Fibroblast of lung (primary cell): ENCODE results near the gene SHROOM3. TPM values are rescaled to one million over a fixed set of nuclear protein-coding genes. Genes with fewer than 3 reads are reported as not detected.
A peak's percentile ranks its signal among the peaks of the same experiment; 100 is the strongest.

Experiments used
- DNase-seq, 2 donors: peaks; one replicate each; pipeline versions ENCODE4 v3.0.0 to v3.0.0-alpha.2; 2010; ENCODE audit warnings: low read depth in 2 of 2
- H2AFZ ChIP-seq: 2 replicates; pipeline ENCODE4 v1.5.1; 2012; ENCODE audit warnings: low read length, control low read depth, inconsistent platforms
- H3K27ac ChIP-seq: 2 replicates; pipeline ENCODE4 v1.5.1; 2011; ENCODE audit warnings: low read length, control low read depth; ENCODE audit not compliant: insufficient read depth
- H3K27me3 ChIP-seq: 2 replicates; pipeline ENCODE4 v1.5.1; 2011; ENCODE audit warnings: mild to moderate bottlenecking, low read length; ENCODE audit not compliant: control insufficient read depth, insufficient read depth
- H3K36me3 ChIP-seq: 2 replicates; pipeline ENCODE4 v1.5.1; 2011; ENCODE audit warnings: low read length; ENCODE audit not compliant: control insufficient read depth, insufficient read depth
- H3K4me1 ChIP-seq: 2 replicates; pipeline ENCODE4 v1.5.1; 2011; ENCODE audit warnings: low read length; ENCODE audit not compliant: control insufficient read depth, insufficient read depth; ENCODE audit errors: extremely low read depth
- H3K4me2 ChIP-seq: 2 replicates; pipeline ENCODE4 v1.5.1; 2011; ENCODE audit warnings: low read length, control low read depth; ENCODE audit not compliant: insufficient read depth; ENCODE audit errors: extremely low read depth
- H3K4me3 ChIP-seq, 4 experiments: fragments of 200-600 bp in 1 of 4; sonication (generic) in 1 of 4; replicated peaks in 1 of 4; 2 replicates each; pipeline ENCODE4 v1.5.1; 2011 to 2016; ENCODE audit warnings: low read length in 4 of 4, low read depth in 3 of 4, mild to moderate bottlenecking in 3 of 4, control low read depth in 2 of 4, inconsistent platforms in 1 of 4, mixed read lengths in 1 of 4; ENCODE audit not compliant: insufficient read depth in 1 of 4; ENCODE audit errors: control extremely low read depth in 1 of 4
- H3K79me2 ChIP-seq: 2 replicates; pipeline ENCODE4 v1.5.1; 2012; ENCODE audit warnings: mild to moderate bottlenecking, low read length, inconsistent platforms; ENCODE audit not compliant: control insufficient read depth, insufficient read depth
- H3K9ac ChIP-seq: 2 replicates; pipeline ENCODE4 v1.5.1; 2011; ENCODE audit warnings: mild to moderate bottlenecking, low read length, control low read depth; ENCODE audit not compliant: insufficient read depth
- H3K9me3 ChIP-seq: 2 replicates; pipeline ENCODE4 v1.5.1; 2012; ENCODE audit warnings: low read depth, low read length; ENCODE audit not compliant: control insufficient read depth, insufficient read depth
- H4K20me1 ChIP-seq: 2 replicates; pipeline ENCODE4 v1.5.1; 2011; ENCODE audit warnings: low read length; ENCODE audit not compliant: control insufficient read depth, insufficient read depth; ENCODE audit errors: extremely low read depth
- CTCF ChIP-seq, 2 donors: IDR thresholded peaks in 1 of 2; conservative IDR thresholded peaks in 1 of 2; 1 replicate in 1 of 2; 2 replicates in 1 of 2; pipeline ENCODE4 v1.5.1; 2011 to 2012; ENCODE audit warnings: low read length in 2 of 2, control low read depth in 1 of 2, inconsistent platforms in 1 of 2, low read depth in 1 of 2, mild to moderate bottlenecking in 1 of 2
- EZH2 ChIP-seq: IDR thresholded peaks from 2 replicates; pipeline ENCODE4 v1.5.1; 2012; ENCODE audit warnings: low read length, control low read depth, mild to moderate bottlenecking; ENCODE audit errors: missing control alignments
- polyA plus RNA-seq, 2 donors: library from polyadenylated mRNA; depleted of rRNA in 1 of 2; stranded (reverse) in 1 of 2; unstranded in 1 of 2; fragments of >200 nt; gene quantifications; 2 replicates each; pipeline ENCODE4 v1.2.1, GENCODE V29; 2011 to 2012; ENCODE audit warnings: missing spikeins in 1 of 2
- total RNA-seq: library from RNA; depleted of rRNA; stranded (reverse); fragments of >200 nt; gene quantifications from 2 replicates; pipeline ENCODE4 v1.2.1, GENCODE V29; 2014

The SHROOM3 gene
- total and polyA plus RNA-seq, 2 donors (not counting 1 experiment from before 2014, with no cell fraction given) = 9.9 to 23.9 TPM

- Histone ChIP-seq H3K9ac (no peak overlapping the region), H3K9me3 (no peaks in the 10 kb centered on the region), H2AFZ (no peak overlapping the region), H4K20me1 (no peaks in the 10 kb centered on the region), H3K4me2 (no peak overlapping the region), H3K4me3 (no peak overlapping the region), H3K27ac (no peak overlapping the region), H3K36me3 (no peaks in the 10 kb centered on the region), H3K4me1 (peaks cover 4% of the 10 kb centered on the region), H3K27me3 (no peaks in the 10 kb centered on the region), H3K79me2 (no peaks in the 10 kb centered on the region)
- TF ChIP-seq CTCF (conservative IDR thresholded peaks at IDR 0.05 in 1 of 2, IDR thresholded peaks at IDR 0.05 in 1 of 2; ENCODE audit: low read depth in 1 of 2, low read length in 2 of 2) (no peak), EZH2 (no peak)
- DNase-seq = no peak
Observed at GRCh38 chr4:76532805-76533204, 97.8 kb downstream of the SHROOM3 start.

GRCh38 chr4:76533314-76533713 lies 98.3 kb downstream of the SHROOM3 start:
- Histone ChIP-seq H3K36me3 (no peaks in the 10 kb centered on the region), H2AFZ (no peak overlapping the region), H3K79me2 (no peaks in the 10 kb centered on the region), H3K27me3 (no peaks in the 10 kb centered on the region), H3K4me2 (no peak overlapping the region), H4K20me1 (no peaks in the 10 kb centered on the region), H3K9me3 (no peaks in the 10 kb centered on the region), H3K4me1 (peaks cover 4% of the 10 kb centered on the region), H3K4me3 (no peak overlapping the region), H3K27ac (no peak overlapping the region), H3K9ac (no peak overlapping the region)
- TF ChIP-seq EZH2 (no peak), CTCF (conservative IDR thresholded peaks at IDR 0.05 in 1 of 2, IDR thresholded peaks at IDR 0.05 in 1 of 2; ENCODE audit: low read depth in 1 of 2, low read length in 2 of 2) (no peak)
- no peak for DNase-seq

GRCh38 chr4:76535603-76536372 lies 100.8 kb downstream of the SHROOM3 start:
- Histone ChIP-seq H3K27ac (no peak overlapping the region), H3K4me2 (peak overlapping the region; percentile 2), H3K36me3 (no peaks in the 10 kb centered on the region), H3K4me1 (peaks cover 4% of the 10 kb centered on the region), H4K20me1 (no peaks in the 10 kb centered on the region), H3K79me2 (no peaks in the 10 kb centered on the region), H3K9ac (no peak overlapping the region), H3K9me3 (no peaks in the 10 kb centered on the region), H3K27me3 (no peaks in the 10 kb centered on the region), H3K4me3 (no peak overlapping the region), H2AFZ (no peak overlapping the region)
- no peak for TF ChIP-seq CTCF (conservative IDR thresholded peaks at IDR 0.05 in 1 of 2, IDR thresholded peaks at IDR 0.05 in 1 of 2; ENCODE audit: low read depth in 1 of 2, low read length in 2 of 2)
- TF ChIP-seq EZH2 = no peak
- peak; percentile 61 to 86 for DNase-seq
